ENCODE data around the gene PCSK6.
"Not testable (repeated sequence)": the region's sequence is repeated elsewhere in the genome, so short reads cannot be mapped to it uniquely, and the experiment has no call there.

The PCSK6 gene

GRCh38 chr15:101464256-101464998, 25.1 kb downstream of the PCSK6 start:
- FAIRE-seq (no peak), DNase-seq (ENCODE audit: low spot score) (no peak)

DNA sequence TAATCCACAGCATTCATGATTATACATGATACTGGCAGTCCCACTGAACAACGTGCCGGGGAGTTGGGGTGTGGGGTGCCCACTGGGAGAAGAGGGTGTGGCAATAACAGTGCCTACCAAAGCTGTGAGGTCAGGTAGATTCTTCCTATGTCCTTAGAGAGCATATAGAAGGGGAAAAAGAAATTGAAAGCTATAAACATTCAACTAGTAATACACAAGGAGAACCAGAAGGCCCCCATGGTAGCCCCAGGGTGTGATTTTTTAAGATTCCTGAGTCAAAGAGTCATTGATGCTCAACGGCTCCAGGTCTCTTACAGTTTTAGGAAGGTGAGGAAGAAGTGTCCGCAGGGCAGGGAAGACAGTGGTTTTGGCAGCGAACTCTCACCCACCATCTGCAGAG, 25.8 kb downstream of the PCSK6 start:
- not testable (repeated sequence) for DNase-seq (ENCODE audit: low spot score); FAIRE-seq

- FAIRE-seq (no peak), DNase-seq (ENCODE audit: low spot score) (no peak)
Measured at GRCh38 chr15:101463270-101463669, 26.2 kb downstream of the PCSK6 start.

- DNase-seq (ENCODE audit: low spot score) (no peak), FAIRE-seq (no peak)
Measured at GRCh38 chr15:101461097-101461496, 28.4 kb downstream of the PCSK6 start.

DNA sequence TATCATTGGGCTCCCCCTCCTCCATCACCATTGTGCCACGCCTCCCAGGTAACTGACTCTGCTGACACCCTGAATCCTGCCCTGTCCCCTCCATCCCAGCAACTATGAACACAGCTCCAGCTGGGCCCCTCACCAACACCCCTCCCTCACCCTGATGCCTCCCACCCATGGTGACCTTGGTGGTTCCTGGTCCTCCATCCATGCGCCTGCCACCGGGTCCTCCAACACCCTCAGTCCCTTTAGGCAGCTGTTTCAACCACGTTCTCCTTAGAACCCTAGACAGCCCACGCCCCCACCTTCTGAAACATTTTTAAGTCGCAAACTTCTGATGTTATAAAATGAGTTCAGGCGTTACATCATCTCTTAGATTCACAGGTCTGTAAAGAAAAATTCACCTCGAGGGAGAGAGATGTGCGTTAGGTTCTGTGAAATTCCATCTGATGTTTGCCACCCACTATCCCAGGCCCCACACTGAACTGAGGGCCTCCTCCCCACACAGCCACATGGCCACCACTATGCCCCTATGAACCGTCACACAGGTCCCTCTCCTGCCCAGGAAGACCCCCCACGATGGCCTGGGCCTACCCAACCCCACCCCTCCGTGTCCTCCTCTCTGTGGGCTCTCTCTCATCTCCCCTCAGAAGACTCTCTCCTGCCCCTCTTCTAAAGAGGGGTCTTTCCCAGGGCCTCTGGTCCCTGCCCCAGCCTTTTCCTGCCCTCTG, 29.8 kb downstream of the PCSK6 start:
- FAIRE-seq = no peak

GRCh38 chr15:101458908-101459578, 30.5 kb downstream of the PCSK6 start:
- FAIRE-seq = no peak
- DNase-seq (ENCODE audit: low spot score) = no peak

More for the DNA sequence above, 29.8 kb downstream of the PCSK6 start:
- no peak for DNase-seq (ENCODE audit: low spot score)

- FAIRE-seq (no peak), DNase-seq (ENCODE audit: low spot score) (no peak)
Measured at GRCh38 chr15:101458158-101458900, 31.2 kb downstream of the PCSK6 start.

- FAIRE-seq (no peak), DNase-seq (ENCODE audit: low spot score) (no peak)
Measured at GRCh38 chr15:101457696-101458095, 31.8 kb downstream of the PCSK6 start.

DNA sequence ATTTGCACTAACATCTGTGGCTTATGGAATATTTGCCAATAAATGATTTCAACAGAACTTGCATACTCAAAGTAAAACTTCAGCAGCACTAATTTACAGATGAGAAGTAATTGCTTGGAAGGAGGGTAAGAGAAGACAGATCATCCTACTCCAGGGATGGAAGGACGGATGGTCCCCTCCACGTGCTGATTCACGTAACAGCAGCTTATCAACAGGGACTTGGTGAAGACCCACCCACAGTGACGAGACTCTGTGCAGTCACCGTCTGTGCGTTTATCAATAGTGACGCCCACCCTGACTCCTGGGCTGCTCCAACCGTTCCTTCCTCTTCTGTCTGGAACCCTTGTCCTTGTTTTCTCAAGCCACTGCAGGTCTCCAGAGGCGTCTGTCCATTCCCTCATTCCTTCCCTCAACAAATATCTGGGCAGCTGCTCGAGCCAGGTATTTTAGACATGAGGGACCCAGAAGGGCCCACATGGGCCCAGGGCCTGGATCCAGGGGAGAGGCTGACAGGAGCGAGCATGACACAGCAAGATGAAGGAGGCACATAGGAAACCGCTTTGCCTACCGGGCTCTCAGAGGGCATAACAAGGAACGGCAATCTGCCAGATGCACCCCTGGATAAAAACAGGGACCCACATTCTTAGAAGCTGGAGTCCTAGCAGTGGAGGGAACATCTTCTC, 33.3 kb downstream of the PCSK6 start:
- DNase-seq (ENCODE audit: low spot score) = no peak
- no peak for FAIRE-seq

DNA sequence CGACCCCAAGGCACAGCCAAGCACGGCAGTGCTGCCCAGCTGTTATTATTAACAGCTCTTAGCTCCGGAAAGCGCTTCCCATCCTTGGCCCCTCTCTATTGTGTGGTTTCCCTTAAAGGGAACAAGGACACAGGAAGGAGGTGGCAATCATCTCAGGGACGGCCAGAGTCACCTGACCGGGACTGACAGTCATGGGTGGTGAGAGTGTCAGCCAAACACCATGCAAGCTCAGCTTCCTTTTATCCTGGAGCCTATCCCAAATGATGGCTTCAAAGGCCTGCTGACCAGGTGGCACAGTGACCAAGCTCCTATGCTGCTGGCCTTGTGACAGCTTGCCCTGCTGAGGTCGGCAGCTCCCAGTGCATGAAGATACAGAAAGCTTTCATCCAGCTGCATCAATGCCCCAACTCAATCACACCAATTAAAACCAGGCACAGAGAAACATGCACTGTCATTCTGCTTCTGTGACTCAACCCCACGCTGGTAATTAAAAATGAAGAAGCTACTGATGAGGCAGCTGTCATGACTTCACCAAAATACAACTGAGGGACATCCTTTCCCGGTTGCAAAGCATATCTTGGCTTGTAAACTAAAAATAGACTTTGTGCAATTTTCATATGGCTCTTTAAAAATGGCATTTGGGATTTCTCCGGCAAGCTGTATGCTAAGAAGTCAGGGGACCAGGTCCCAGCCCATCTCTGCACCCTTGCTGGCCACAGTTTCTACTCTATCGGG, 34.0 kb downstream of the PCSK6 start:
- no peak for DNase-seq (ENCODE audit: low spot score)
- FAIRE-seq = no peak

DNA sequence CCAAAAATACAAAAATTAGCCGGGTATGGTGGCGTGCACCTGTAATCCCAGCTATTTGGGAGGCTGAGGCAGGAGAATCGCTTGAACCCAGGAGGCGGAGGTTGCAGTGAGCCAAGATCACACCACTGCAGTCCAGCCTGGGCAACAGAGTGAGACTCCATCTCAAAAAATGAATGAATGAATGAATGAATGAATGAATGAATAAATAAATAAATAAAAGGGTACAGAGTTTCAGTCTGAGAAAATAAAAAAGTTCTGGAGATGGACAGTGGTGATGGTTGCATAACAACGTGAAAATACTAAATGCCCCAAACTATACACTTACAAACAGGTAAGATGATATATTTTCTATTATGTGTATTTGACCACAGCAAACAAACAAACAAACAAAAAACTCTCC, 34.7 kb downstream of the PCSK6 start:
- not testable (repeated sequence) for DNase-seq (ENCODE audit: low spot score); FAIRE-seq

DNA sequence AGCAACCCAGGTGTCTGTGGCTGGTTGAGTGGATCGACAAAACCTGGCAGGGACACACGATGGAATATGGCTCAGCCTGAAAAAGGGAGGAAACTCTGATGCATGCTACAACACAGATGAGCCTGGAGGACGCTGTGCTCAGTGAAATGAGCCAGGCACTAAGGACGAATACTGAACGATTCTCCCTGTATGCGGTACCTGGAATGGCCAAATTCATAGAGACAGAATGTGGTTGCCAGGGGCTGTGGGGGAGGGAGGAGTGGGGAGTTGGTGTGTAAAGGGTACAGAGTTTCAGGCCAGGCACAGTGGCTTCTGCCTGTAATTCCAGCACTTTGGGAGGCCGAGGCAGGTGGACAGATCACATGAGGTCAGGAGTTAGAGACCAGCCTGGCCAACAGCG, 35.1 kb downstream of the PCSK6 start:
- no peak for DNase-seq (ENCODE audit: low spot score)
- FAIRE-seq = no peak

DNA sequence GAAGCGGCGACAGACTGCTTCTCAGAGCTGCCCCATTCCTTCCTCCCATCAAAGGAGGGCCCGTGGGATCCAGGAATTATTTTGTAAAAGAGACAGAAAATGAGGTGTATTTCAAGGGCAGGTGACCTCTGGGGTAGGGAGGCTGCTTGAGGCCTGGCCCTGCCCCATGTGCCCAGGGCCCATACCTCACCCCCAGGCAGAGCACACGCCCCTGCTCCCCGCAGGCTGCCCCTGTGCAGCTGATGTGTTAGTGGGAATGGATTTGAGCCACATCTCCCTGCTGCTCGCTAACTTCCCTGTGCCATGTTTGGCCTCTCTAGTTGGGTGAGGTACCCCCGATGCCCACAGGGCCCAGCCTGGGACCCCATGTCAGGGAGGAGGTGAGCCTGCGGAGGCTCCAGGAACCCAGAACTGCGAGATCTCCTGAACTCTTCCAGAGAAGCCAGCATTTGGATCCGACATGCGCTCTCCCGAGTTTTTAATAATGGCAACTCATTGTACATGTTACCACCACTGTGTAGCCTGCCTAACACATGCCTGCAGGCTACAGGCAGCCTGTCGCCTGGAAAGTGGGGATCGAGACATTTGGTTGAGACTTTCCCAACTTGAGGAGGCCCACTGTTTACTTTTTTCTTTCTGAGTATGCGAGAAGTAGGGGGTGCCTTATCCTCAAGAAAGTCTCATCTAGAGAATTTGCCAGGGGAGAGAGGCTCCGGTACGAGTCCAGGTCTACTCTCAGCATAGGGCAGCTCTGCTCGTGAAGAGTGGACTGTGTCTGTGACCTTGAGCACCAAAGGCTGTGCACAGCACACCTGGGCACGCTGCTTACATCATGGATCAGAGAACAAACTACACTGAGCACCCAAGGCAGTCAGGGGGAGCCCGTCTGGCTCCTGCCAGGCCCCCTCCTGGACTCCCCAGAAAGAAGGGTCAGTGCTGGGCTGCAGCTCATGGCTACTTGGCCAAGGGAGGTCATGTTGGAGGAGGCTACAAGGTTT, 36.1 kb downstream of the PCSK6 start:
- DNase-seq (ENCODE audit: low spot score) (no peak), FAIRE-seq (no peak)

DNA sequence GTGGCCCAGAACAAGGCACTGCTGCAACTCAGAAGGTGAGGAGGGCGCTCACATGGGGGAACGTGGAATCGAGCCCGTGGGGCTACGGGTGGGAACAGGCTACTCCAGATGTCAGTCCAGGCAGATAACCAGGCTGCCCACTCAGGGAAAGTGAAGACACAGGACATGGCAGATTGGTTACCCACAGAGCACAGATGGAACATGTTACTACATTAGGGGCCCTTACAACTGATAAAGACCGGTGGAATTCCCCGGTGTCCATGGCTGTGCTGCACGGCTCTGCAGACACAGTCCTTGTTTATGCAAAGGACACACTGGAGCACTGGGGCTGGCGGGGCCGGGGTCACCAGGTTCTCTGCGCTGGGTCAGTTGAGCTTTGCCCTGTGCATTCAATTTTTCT, 36.9 kb downstream of the PCSK6 start:
- no peak for DNase-seq (ENCODE audit: low spot score)
- no peak for FAIRE-seq

DNA sequence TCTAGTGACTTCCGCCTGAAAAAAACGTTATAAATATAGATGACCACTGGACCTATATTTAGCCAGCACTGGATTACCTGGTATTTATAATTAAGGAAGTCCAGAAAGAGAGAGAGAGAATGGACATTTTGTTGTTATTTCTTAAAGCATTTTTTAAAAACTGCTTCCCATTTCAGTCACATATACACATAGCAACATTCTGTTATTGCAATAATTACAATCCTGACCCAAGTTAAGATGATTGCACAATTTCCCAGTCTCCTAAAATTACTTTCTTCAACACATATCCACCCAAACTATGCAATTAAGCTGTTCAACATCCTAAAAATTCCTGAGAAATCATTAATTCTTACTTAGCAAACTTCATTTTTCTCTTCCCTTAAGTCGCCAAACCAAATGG, 37.7 kb downstream of the PCSK6 start:
- FAIRE-seq = no peak

GRCh38 chr15:101451266-101451799, 38.2 kb downstream of the PCSK6 start:
- DNase-seq (ENCODE audit: low spot score) = no peak

More for the DNA sequence above, 37.7 kb downstream of the PCSK6 start:
- DNase-seq (ENCODE audit: low spot score) = no peak

GRCh38 chr15:101450403-101451265, 38.9 kb downstream of the PCSK6 start:
- no peak for DNase-seq (ENCODE audit: low spot score)
- no peak for FAIRE-seq

More at GRCh38 chr15:101451266-101451799, 38.2 kb downstream of the PCSK6 start:
- no peak for FAIRE-seq
